GM21737 (cell line): ENCODE results near the gene ADCK2.
"Not testable (repeated sequence)": the region's sequence is repeated elsewhere in the genome, so short reads cannot be mapped to it uniquely, and the experiment has no call there.

Source experiments
- ATAC-seq: cut with Tn5 transposase; IDR thresholded peaks from one replicate; pipeline ENCODE4 v1.9.1; 2021; ENCODE audit warnings: mild to moderate bottlenecking, moderate library complexity; ENCODE audit not compliant: unreplicated experiment

ADCK2 gene

DNA sequence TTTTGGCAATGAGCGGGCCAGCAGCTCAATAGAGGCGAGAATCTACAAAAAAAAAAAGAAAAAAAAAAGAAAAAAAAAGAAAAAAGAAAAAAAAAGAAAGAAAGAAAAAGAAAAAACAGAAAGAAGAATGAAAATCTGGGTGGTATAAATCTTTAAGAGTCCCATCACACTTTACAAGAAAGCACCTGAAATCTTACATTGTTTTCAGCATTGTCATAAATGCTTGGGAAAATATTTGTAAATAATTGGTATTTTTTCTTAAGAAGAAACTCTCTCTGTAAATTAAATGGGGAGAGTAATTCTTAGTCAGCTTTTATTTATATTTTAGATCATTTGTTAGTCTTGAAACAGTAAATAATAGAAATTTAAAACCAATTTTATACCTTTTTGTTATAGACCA is 62.0 kb downstream of the ADCK2 start:
- no peak for ATAC-seq

DNA sequence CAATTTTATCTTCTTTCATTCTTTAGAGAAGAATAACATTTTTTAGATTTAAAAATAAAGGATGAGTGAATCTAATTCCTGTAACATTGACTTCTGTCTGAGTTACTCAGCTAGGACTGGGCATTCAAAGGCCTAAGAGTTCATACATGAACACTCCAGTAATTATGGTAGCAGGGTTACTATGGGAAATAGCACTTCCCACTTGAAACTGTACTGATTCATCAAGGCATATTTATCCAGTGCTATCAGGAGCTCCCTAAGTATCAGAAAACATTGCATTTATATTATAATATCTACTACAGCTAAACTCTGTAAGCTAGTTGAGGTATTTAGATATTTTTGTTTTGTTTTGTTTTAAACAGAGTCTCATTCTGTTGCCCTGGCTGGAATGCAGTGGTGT is 65.5 kb downstream of the ADCK2 start:
- ATAC-seq, result no peak

DNA sequence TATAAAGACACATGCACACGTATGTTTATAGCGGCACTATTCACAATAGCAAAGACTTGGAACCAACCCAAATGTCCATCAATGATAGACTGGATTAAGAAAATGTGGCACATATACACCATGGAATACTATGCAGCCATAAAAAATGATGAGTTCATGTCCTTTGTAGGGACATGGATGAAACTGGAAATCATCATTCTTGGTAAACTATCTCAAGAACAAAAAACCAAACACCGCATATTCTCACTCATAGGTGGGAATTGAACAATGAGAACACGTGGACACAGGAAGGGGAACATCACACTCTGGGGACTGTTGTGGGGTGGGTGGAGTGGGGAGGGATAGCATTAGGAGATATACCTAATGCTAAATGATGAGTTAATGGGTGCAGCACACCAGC is 70.5 kb downstream of the ADCK2 start:
- ATAC-seq, result not testable (repeated sequence)

DNA sequence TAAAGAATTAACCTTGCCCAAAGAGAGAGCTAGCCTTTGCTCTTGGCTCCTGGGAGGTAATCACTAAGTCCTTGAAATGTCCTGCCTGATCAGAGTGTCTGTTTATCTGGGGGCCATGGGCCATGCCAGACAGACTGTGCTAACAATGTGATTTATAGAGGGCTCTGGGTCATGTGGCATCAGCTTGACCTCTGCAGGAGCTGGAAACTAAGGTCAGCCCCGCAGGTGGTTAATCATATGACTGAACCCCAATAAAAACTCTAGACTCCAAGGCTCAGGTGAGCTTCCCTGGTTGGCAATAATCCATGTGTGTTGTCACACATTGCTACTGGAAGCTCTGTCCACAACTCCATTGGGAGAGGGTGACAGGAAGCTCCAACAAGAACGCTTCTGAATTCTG is 71.3 kb downstream of the ADCK2 start:
- no peak for ATAC-seq
